Astrocyte of the cerebellum (primary cell): ENCODE results near the gene GATD1.
A peak's percentile ranks its signal among the peaks of the same experiment; 100 is the strongest.

Experiments used
- DNase-seq: peaks from one replicate; pipeline ENCODE4 v3.0.0-alpha.2; 2011; ENCODE audit warnings: low read depth
- H3K4me3 ChIP-seq: 2 replicates; pipeline ENCODE4 v1.5.1; 2011; ENCODE audit warnings: mild to moderate bottlenecking, low read depth, low read length, moderate library complexity
- in situ Hi-C: cut with HindIII; loops from 2 replicates; pipeline ENCODE4 v1.10.0; 2017; ENCODE audit warnings: low sequenced_read_pairs
- TF ChIP-seq, protein P1 (sequence below): IDR thresholded peaks from 2 replicates; pipeline ENCODE4 v1.5.1; 2012; ENCODE audit warnings: low read length, low read depth, moderate library complexity, mild to moderate bottlenecking; ENCODE audit errors: missing control alignments

Gene GATD1

DNA sequence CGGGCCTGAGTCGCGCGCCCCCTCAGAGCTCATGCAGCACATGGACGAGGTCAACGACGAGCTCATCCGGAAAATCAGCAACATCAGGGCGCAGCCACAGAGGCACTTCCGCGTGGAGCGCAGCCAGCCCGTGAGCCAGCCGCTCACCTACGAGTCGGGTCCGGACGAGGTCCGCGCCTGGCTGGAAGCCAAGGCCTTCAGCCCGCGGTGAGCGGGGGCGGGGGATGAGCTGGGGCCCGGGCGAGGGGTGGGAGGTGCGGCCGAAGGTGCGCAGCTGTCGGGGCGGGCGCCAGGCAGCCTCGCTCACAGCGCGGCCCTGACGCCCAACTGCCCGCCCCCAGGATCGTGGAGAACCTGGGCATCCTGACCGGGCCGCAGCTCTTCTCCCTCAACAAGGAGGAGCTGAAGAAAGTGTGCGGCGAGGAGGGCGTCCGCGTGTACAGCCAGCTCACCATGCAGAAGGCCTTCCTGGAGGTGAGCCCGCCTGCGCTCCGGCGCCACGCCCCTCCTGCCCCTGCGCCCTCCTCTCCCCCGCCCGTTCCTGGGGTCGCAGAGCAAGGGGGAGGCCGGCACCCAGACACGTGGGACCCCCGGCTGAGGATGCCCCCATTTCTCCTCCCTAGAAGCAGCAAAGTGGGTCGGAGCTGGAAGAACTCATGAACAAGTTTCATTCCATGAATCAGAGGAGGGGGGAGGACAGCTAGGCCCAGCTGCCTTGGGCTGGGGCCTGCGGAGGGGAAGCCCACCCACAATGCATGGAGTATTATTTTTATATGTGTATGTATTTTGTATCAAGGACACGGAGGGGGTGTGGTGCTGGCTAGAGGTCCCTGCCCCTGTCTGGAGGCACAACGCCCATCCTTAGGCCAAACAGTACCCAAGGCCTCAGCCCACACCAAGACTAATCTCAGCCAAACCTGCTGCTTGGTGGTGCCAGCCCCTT lies 50.7 kb downstream of the GATD1 start:
- no peak overlapping the region for H3K4me3 ChIP-seq
- TF ChIP-seq, protein P1, sequence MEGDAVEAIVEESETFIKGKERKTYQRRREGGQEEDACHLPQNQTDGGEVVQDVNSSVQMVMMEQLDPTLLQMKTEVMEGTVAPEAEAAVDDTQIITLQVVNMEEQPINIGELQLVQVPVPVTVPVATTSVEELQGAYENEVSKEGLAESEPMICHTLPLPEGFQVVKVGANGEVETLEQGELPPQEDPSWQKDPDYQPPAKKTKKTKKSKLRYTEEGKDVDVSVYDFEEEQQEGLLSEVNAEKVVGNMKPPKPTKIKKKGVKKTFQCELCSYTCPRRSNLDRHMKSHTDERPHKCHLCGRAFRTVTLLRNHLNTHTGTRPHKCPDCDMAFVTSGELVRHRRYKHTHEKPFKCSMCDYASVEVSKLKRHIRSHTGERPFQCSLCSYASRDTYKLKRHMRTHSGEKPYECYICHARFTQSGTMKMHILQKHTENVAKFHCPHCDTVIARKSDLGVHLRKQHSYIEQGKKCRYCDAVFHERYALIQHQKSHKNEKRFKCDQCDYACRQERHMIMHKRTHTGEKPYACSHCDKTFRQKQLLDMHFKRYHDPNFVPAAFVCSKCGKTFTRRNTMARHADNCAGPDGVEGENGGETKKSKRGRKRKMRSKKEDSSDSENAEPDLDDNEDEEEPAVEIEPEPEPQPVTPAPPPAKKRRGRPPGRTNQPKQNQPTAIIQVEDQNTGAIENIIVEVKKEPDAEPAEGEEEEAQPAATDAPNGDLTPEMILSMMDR = no peak
- in situ Hi-C loops = no loop called here
- DNase-seq = no peak

DNA sequence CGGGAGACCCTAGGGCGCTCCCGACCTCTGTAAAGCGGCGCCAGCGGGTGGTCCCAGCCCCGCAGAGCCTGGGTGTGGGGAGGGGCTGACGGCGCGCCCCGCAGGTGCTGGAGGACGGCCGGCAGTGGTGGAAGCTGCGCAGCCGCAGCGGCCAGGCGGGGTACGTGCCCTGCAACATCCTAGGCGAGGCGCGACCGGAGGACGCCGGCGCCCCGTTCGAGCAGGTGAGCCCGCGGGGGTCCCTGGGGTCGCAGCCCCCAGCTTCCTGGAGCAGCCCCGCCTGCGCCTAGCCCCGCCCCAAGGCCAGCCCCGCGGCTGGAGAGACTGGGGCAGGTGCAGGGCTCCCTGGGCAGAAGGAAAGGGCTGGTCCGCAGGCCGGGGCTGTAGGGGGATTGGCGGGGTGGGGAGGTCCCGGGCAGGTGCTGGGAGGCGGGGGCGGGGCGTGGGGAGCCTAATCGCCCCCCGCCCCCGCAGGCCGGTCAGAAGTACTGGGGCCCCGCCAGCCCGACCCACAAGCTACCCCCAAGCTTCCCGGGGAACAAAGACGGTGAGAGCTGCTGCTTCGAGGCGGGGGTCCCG lies 51.6 kb downstream of the GATD1 start:
- no peak overlapping the region for H3K4me3 ChIP-seq
- DNase-seq = no peak
- in situ Hi-C loops = no loop called here
- TF ChIP-seq, protein P1 = no peak

DNA sequence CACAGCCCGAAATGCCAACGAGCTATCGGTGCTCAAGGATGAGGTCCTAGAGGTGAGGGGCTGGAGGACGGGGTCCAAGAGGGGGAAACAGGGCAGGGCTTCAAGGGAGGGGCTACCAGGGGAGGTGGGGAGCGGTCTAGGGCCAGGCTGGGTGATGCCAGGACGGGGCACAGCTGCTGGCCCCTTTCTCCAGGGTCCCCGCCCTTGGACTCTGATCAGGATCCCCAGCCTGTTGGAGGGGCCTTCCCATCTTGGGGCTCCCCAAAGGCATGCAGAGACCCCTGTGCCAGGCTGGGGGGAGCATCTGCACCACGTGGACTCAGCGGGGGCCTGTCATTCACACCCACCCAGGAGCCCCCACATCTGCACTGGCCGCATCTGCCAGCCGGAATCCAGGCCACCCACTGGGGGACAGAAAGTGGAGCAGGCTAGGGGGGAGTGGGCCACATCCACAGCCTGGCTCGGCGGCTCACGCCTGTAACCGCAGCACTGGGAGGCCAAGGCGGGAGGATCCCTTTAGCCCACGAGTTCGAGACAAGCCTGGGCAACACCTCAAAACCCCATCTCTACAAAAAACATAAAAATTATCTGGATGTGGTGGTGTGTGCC lies 52.4 kb downstream of the GATD1 start:
- in situ Hi-C loops = no loop called here
- TF ChIP-seq, protein P1 = no peak
- H3K4me3 ChIP-seq = no peak overlapping the region
- DNase-seq = no peak

DNA sequence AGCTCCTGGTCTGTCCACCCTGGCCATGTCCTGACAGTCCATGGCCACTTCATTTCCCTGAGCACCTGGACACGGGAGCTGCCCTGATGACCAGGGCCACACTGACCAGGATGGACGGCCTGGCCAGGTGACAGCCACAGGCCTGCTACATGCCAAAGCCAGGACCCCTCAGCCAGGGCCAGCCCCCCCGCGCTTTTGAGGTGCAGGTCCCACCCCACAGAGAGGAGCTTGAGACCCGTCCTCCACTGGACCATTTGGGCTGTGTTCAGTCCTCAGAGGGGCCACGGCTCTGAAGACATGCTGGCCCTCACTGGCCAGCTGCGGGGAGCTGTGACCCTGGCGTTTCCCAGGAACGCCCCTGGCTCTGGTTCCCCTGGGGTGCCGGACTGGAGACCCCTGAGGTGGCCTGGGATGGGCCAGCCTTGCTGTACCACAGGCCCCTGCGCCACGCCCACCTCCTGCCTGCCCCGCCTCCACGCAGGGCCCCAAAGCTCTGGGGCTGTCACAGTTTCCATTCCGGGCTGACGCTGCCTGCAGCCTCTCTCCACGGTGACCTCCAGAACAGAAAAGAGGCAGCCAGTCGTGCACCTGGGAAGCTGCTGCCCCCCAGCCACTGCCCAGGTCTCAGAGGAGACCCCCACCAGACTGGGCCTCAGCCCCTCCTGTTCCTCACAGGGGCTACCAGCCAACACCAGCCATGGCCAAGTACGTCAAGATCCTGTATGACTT lies 53.1 kb downstream of the GATD1 start:
- in situ Hi-C loops = no loop called here
- H3K4me3 ChIP-seq = no peak overlapping the region
- no peak for DNase-seq
- TF ChIP-seq, protein P1 = no peak

DNA sequence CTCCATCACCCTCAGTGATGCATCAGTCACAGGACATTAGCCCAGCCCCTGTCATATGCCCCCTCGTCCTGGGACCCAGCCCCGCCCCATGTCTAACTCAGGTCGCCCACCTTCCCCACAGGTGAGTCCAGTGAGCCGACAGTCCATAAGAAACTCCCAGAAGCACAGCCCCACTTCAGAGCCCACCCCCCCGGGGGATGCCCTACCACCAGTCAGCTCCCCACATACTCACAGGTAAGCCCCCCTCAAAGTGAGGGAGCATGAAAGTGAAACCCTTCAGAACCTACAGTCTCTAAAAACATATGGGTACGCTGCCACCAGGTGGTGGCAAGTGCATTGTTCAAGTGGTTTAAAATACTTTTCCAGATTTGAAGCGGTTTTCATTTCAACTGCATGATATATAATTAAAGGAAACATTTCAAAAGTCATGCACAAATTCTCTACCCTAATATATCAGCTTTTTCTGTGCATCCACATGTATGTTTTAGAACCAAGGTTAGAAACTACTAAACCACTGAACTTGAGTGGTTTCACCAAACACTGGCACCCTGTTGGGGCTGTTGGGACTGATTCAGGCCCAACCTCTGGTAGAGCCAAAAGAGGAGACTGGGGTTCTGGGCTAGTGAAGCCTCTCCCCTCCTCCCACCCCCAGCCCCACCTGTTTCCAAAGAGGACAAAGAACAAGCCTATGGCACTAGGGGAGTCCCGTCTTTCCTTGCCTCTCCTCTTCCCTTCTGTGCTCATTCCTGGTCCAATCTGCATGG lies 54.0 kb downstream of the GATD1 start:
- peak; percentile 49 for DNase-seq
- H3K4me3 ChIP-seq = no peak overlapping the region
- in situ Hi-C loops = no loop called here
- TF ChIP-seq, protein P1 = peak; percentile 51

DNA sequence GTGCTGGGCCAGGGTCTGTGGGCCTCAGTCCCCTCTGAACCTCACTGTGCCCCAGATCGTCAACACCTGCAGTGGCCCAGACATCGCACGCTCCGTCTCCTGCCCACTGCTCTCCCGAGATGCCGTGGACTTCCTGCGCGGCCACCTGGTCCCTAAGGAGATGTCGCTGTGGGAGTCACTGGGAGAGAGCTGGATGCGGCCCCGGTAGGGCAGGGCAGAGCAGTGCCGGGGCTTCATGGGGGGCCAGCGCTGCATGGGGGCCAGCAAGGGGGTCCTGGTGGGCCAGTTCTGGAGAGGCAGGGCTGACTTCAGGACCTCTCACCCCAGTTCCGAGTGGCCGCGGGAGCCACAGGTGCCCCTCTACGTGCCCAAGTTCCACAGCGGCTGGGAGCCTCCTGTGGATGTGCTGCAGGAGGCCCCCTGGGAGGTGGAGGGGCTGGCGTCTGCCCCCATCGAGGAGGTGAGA lies 54.9 kb downstream of the GATD1 start:
- DNase-seq = no peak
- in situ Hi-C loops = no loop called here
- no peak overlapping the region for H3K4me3 ChIP-seq
- TF ChIP-seq, protein P1 = no peak
